Activated CD4-positive, alpha-beta T cell treated with anti-CD3 and anti-CD28 coated beads, Interleukin-2, amount 10 ng/mL, durations not matched to agents 7 days and 5 days (primary cell): Measurements from ENCODE around the gene UBIAD1. TPM values are rescaled to one million over a fixed set of nuclear protein-coding genes. Genes with fewer than 3 reads are reported as not detected.

Source experiments
- CTCF ChIA-PET: fragments of 350-600 bp; sonication (Branson Sonifier 250); formaldehyde crosslinking; loops from one replicate; lab custom pipeline; 2021; ENCODE audit warnings: antibody characterized with exemption; lab: Charles Lee
- POLR2A ChIA-PET: fragments of 350-600 bp; sonication (Branson Sonifier 250); formaldehyde crosslinking; loops from one replicate; lab custom pipeline; 2021; ENCODE audit warnings: antibody characterized with exemption; lab: Charles Lee
- DNase-seq: peaks from one replicate; pipeline ENCODE4 v3.0.0-alpha.2; 2020
- H3K27ac Mint-ChIP-seq: one replicate; pipeline ENCODE4 v1.8.0; 2021; ENCODE audit warnings: mild to moderate bottlenecking, moderate library complexity, mixed read lengths
- H3K27me3 Mint-ChIP-seq: one replicate; pipeline ENCODE4 v1.8.0; 2021; ENCODE audit warnings: mixed read lengths
- H3K36me3 Mint-ChIP-seq: one replicate; pipeline ENCODE4 v1.8.0; 2021; ENCODE audit warnings: low read depth, mixed read lengths
- H3K4me1 Mint-ChIP-seq: one replicate; pipeline ENCODE4 v1.8.0; 2021; ENCODE audit warnings: mixed read lengths
- H3K4me3 Mint-ChIP-seq: one replicate; pipeline ENCODE4 v1.8.0; 2021; ENCODE audit warnings: mild to moderate bottlenecking, moderate library complexity, mixed read lengths
- H3K9me3 Mint-ChIP-seq: one replicate; pipeline ENCODE4 v1.8.0; 2021; ENCODE audit warnings: mixed read lengths
- total RNA-seq, 2 experiments: library from RNA; stranded (reverse); gene quantifications; one replicate each; pipeline ENCODE4 v1.2.3, GENCODE V29; 2021

UBIAD1 gene
- total RNA-seq, 2 experiments from 2014 or later = 53.7 to 59.1 TPM

GRCh38 chr1:11324567-11325165, 51.7 kb downstream of the UBIAD1 start:
- Mint-ChIP-seq H3K27ac (no peak overlapping the region), H3K4me1 (peaks cover 5% of the 10 kb centered on the region), H3K9me3 (no peaks in the 10 kb centered on the region), H3K4me3 (no peak overlapping the region), H3K27me3 (no peaks in the 10 kb centered on the region), H3K36me3 (no peaks in the 10 kb centered on the region)
- ChIA-PET POLR2A (no interaction called here), CTCF (interaction anchor here (1.2 kb wide), 1 partner anchor 25 kb away, joined by 3 read pairs; no protein-coding TSS in a partner anchor)
- DNase-seq = no peak

GRCh38 chr1:11326070-11326469, 53.1 kb downstream of the UBIAD1 start:
- ChIA-PET CTCF (interaction anchor here (0.5 to 0.8 kb wide), 3 partner anchors 74 to 231 kb away, joined by 3 to 4 read pairs (median 3); no protein-coding TSS in a partner anchor), POLR2A (no interaction called here)
- Mint-ChIP-seq H3K27me3 (no peaks in the 10 kb centered on the region), H3K27ac (no peak overlapping the region), H3K36me3 (no peaks in the 10 kb centered on the region), H3K4me3 (no peak overlapping the region), H3K4me1 (no peaks in the 10 kb centered on the region), H3K9me3 (no peaks in the 10 kb centered on the region)
- DNase-seq = no peak

- Mint-ChIP-seq H3K27me3 (no peaks in the 10 kb centered on the region), H3K36me3 (no peaks in the 10 kb centered on the region), H3K9me3 (no peaks in the 10 kb centered on the region), H3K27ac (no peak overlapping the region), H3K4me1 (no peaks in the 10 kb centered on the region), H3K4me3 (no peak overlapping the region)
- ChIA-PET POLR2A (no interaction called here), CTCF (interaction anchor here (1.3 kb wide), 1 partner anchor 36 kb away, joined by 3 read pairs; no protein-coding TSS in a partner anchor)
- DNase-seq = no peak
These were observed 55.4 kb downstream of the UBIAD1 start for GRCh38 chr1:11328444-11328843.

GRCh38 chr1:11330411-11330810, 57.4 kb downstream of the UBIAD1 start:
- no peaks in the 10 kb centered on the region for H3K4me1 Mint-ChIP-seq
- no peaks in the 10 kb centered on the region for H3K9me3 Mint-ChIP-seq
- POLR2A ChIA-PET = no interaction called here
- H3K27ac Mint-ChIP-seq = no peak overlapping the region
- no peaks in the 10 kb centered on the region for H3K27me3 Mint-ChIP-seq
- no peak for DNase-seq
- CTCF ChIA-PET = interaction anchor here (0.6 kb wide), 1 partner anchor 426 kb away, joined by 4 read pairs; no protein-coding TSS in a partner anchor
- no peaks in the 10 kb centered on the region for H3K36me3 Mint-ChIP-seq
- H3K4me3 Mint-ChIP-seq = no peak overlapping the region

- Mint-ChIP-seq H3K36me3 (no peaks in the 10 kb centered on the region), H3K4me3 (no peak overlapping the region), H3K27ac (no peak overlapping the region), H3K4me1 (no peaks in the 10 kb centered on the region), H3K27me3 (no peaks in the 10 kb centered on the region), H3K9me3 (no peaks in the 10 kb centered on the region)
- CTCF ChIA-PET = interaction anchor here (0.6 to 1.2 kb wide), 5 partner anchors 21 to 427 kb away, joined by 3 to 4 read pairs (median 3); no protein-coding TSS in a partner anchor
- POLR2A ChIA-PET = no interaction called here
- no peak for DNase-seq
These were observed 58.3 kb downstream of the UBIAD1 start for GRCh38 chr1:11331036-11331944.

GRCh38 chr1:11331945-11332546, 59.0 kb downstream of the UBIAD1 start:
- Mint-ChIP-seq H3K27me3 (no peaks in the 10 kb centered on the region), H3K9me3 (no peaks in the 10 kb centered on the region), H3K27ac (no peak overlapping the region), H3K4me3 (no peak overlapping the region), H3K36me3 (no peaks in the 10 kb centered on the region), H3K4me1 (no peaks in the 10 kb centered on the region)
- POLR2A ChIA-PET = no interaction called here
- CTCF ChIA-PET = interaction anchor here (1.2 kb wide), 1 partner anchor 21 kb away, joined by 3 read pairs; no protein-coding TSS in a partner anchor
- no peak for DNase-seq

GRCh38 chr1:11333631-11334030, 60.6 kb downstream of the UBIAD1 start:
- H3K9me3 Mint-ChIP-seq = no peaks in the 10 kb centered on the region
- peaks cover 8% of the 10 kb centered on the region for H3K4me1 Mint-ChIP-seq
- no peak overlapping the region for H3K27ac Mint-ChIP-seq
- peaks cover 6% of the 10 kb centered on the region for H3K27me3 Mint-ChIP-seq
- DNase-seq = no peak
- ChIA-PET POLR2A (no interaction called here), CTCF (interaction anchor here (1.4 kb wide), 1 partner anchor 38 kb away, joined by 4 read pairs; no protein-coding TSS in a partner anchor)
- no peak overlapping the region for H3K4me3 Mint-ChIP-seq
- no peaks in the 10 kb centered on the region for H3K36me3 Mint-ChIP-seq

GRCh38 chr1:11334261-11334804, 61.3 kb downstream of the UBIAD1 start:
- H3K36me3 Mint-ChIP-seq = no peaks in the 10 kb centered on the region
- peaks cover 10% of the 10 kb centered on the region for H3K4me1 Mint-ChIP-seq
- peaks cover 13% of the 10 kb centered on the region for H3K27me3 Mint-ChIP-seq
- DNase-seq = no peak
- H3K9me3 Mint-ChIP-seq = no peaks in the 10 kb centered on the region
- CTCF ChIA-PET = interaction anchor here (0.9 kb wide), 1 partner anchor 14 kb away, joined by 3 read pairs; no protein-coding TSS in a partner anchor
- POLR2A ChIA-PET = no interaction called here
- no peak overlapping the region for H3K4me3 Mint-ChIP-seq
- no peak overlapping the region for H3K27ac Mint-ChIP-seq

GRCh38 chr1:11334821-11335220, 61.8 kb downstream of the UBIAD1 start:
- no peak for DNase-seq
- Mint-ChIP-seq H3K27me3 (peaks cover 17% of the 10 kb centered on the region), H3K27ac (no peak overlapping the region), H3K4me1 (peaks cover 11% of the 10 kb centered on the region), H3K36me3 (no peaks in the 10 kb centered on the region), H3K4me3 (no peak overlapping the region), H3K9me3 (no peaks in the 10 kb centered on the region)
- POLR2A ChIA-PET = no interaction called here
- CTCF ChIA-PET = interaction anchor here (0.9 kb wide), 1 partner anchor 14 kb away, joined by 3 read pairs; no protein-coding TSS in a partner anchor

GRCh38 chr1:11335417-11336056, 62.5 kb downstream of the UBIAD1 start:
- H3K4me3 Mint-ChIP-seq = no peak overlapping the region
- peaks cover 11% of the 10 kb centered on the region for H3K4me1 Mint-ChIP-seq

GRCh38 chr1:11337580-11338073, 64.6 kb downstream of the UBIAD1 start:
- Mint-ChIP-seq H3K9me3 (no peaks in the 10 kb centered on the region), H3K36me3 (no peaks in the 10 kb centered on the region), H3K4me3 (no peak overlapping the region), H3K27ac (no peak overlapping the region), H3K4me1 (peaks cover 11% of the 10 kb centered on the region), H3K27me3 (peaks cover 30% of the 10 kb centered on the region)
- CTCF ChIA-PET = no interaction called here
- DNase-seq = peak; percentile 79
- POLR2A ChIA-PET = no interaction called here

More at GRCh38 chr1:11335417-11336056, 62.5 kb downstream of the UBIAD1 start:
- H3K27me3 Mint-ChIP-seq = peaks cover 24% of the 10 kb centered on the region
- no peaks in the 10 kb centered on the region for H3K9me3 Mint-ChIP-seq
- no peaks in the 10 kb centered on the region for H3K36me3 Mint-ChIP-seq
- DNase-seq = no peak
- ChIA-PET POLR2A (no interaction called here), CTCF (no interaction called here)
- H3K27ac Mint-ChIP-seq = no peak overlapping the region
